ENCODE measurements around the gene CSF2RB.

Gene CSF2RB

DNA sequence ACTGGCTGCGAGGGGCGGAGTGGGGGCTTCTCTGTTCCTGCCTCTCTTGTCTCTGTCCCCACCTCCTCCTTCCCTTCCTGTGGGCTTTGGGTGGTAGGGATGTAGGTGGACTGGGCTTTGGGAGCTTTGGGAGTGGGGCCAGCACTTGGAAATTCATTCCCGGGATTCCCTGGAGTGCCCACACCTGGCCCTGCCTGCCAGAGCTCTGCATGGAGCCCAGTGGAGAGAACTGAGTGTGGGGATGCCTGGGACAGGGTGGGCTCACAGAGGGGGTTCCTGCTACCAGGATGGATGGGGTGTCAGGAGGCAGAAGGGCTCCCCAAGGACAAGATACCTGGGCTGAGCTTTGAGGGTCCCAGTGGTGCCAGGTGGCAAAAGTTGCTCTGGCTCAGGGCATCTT lies 22.3 kb downstream of the CSF2RB start:
- H3K27me3 ChIP-seq (ENCODE audit: control insufficient read depth, insufficient read depth, low read length), result no peaks in the 10 kb centered on the region
- no peak overlapping the region for H3K9ac ChIP-seq
- H3K9me3 ChIP-seq (ENCODE audit: control insufficient read depth, low read length), result no peaks in the 10 kb centered on the region
- H3K4me2 ChIP-seq (ENCODE audit: low read length), result no peak overlapping the region
- H3K4me3 ChIP-seq (ENCODE audit: low read depth, low read length), result no peak overlapping the region
- no peaks in the 10 kb centered on the region for H3K79me2 ChIP-seq
- no peaks in the 10 kb centered on the region for H3K4me1 ChIP-seq
- H3K27ac ChIP-seq, result no peak overlapping the region
- no peak overlapping the region for H2AFZ ChIP-seq
- no peaks in the 10 kb centered on the region for H3K36me3 ChIP-seq (ENCODE audit: control insufficient read depth, insufficient read depth, low read length)
- TF ChIP-seq, protein P1, sequence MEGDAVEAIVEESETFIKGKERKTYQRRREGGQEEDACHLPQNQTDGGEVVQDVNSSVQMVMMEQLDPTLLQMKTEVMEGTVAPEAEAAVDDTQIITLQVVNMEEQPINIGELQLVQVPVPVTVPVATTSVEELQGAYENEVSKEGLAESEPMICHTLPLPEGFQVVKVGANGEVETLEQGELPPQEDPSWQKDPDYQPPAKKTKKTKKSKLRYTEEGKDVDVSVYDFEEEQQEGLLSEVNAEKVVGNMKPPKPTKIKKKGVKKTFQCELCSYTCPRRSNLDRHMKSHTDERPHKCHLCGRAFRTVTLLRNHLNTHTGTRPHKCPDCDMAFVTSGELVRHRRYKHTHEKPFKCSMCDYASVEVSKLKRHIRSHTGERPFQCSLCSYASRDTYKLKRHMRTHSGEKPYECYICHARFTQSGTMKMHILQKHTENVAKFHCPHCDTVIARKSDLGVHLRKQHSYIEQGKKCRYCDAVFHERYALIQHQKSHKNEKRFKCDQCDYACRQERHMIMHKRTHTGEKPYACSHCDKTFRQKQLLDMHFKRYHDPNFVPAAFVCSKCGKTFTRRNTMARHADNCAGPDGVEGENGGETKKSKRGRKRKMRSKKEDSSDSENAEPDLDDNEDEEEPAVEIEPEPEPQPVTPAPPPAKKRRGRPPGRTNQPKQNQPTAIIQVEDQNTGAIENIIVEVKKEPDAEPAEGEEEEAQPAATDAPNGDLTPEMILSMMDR (IDR thresholded peaks at IDR 0.05), result no peak

DNA sequence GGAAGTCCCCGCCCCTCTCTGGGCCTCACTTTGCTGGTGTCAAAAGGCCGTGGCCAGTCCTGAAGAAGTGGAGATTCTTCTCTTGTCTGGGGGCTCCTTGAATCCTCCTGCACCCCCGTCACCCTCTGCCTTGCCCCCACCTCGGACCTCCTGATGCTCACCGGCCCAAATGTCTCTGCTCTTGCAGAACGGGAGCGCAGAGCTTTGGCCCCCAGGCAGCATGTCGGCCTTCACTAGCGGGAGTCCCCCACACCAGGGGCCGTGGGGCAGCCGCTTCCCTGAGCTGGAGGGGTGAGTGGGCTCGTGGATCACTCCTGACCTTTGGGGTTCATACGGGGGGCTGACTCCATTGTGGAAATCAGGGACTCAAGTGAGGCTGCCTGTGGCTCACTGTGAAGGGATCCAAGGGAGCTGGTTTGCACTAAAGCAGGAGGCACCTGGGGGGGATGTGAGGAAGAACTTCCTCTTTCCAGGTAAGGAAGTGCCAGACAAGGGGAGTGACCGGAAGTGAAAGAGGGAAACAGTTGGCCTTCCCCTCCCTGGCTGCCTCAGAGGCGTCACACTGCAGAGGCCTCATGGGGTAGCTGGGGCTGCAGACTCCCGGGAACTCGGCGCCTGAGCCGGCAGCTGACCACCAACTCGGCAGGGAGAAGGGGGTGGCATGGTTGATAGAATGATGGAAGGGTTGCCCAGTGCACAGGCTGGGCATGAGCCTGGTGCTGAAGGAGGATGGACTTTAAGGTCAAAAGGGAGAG lies 23.1 kb downstream of the CSF2RB start:
- no peak overlapping the region for H3K27ac ChIP-seq
- no peak overlapping the region for H3K9ac ChIP-seq
- TF ChIP-seq, protein P1 (IDR thresholded peaks at IDR 0.05), result no peak
- no peaks in the 10 kb centered on the region for H3K9me3 ChIP-seq (ENCODE audit: control insufficient read depth, low read length)
- no peaks in the 10 kb centered on the region for H3K27me3 ChIP-seq (ENCODE audit: control insufficient read depth, insufficient read depth, low read length)
- no peak overlapping the region for H3K4me3 ChIP-seq (ENCODE audit: low read depth, low read length)
- no peaks in the 10 kb centered on the region for H3K79me2 ChIP-seq
- no peak overlapping the region for H3K4me2 ChIP-seq (ENCODE audit: low read length)
- H3K4me1 ChIP-seq, result no peaks in the 10 kb centered on the region
- H2AFZ ChIP-seq, result no peak overlapping the region
- H3K36me3 ChIP-seq (ENCODE audit: control insufficient read depth, insufficient read depth, low read length), result no peaks in the 10 kb centered on the region

DNA sequence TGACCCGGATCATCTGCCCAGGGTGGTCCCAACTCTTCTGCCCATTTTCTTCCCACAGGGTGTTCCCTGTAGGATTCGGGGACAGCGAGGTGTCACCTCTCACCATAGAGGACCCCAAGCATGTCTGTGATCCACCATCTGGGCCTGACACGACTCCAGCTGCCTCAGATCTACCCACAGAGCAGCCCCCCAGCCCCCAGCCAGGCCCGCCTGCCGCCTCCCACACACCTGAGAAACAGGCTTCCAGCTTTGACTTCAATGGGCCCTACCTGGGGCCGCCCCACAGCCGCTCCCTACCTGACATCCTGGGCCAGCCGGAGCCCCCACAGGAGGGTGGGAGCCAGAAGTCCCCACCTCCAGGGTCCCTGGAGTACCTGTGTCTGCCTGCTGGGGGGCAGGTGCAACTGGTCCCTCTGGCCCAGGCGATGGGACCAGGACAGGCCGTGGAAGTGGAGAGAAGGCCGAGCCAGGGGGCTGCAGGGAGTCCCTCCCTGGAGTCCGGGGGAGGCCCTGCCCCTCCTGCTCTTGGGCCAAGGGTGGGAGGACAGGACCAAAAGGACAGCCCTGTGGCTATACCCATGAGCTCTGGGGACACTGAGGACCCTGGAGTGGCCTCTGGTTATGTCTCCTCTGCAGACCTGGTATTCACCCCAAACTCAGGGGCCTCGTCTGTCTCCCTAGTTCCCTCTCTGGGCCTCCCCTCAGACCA lies 24.0 kb downstream of the CSF2RB start:
- no peaks in the 10 kb centered on the region for H3K4me1 ChIP-seq
- H3K27me3 ChIP-seq (ENCODE audit: control insufficient read depth, insufficient read depth, low read length), result no peaks in the 10 kb centered on the region
- TF ChIP-seq, protein P1 (IDR thresholded peaks at IDR 0.05), result no peak
- no peak overlapping the region for H2AFZ ChIP-seq
- H3K9ac ChIP-seq, result no peak overlapping the region
- H3K4me3 ChIP-seq (ENCODE audit: low read depth, low read length), result no peak overlapping the region
- H3K36me3 ChIP-seq (ENCODE audit: control insufficient read depth, insufficient read depth, low read length), result no peaks in the 10 kb centered on the region
- no peak overlapping the region for H3K27ac ChIP-seq
- no peaks in the 10 kb centered on the region for H3K9me3 ChIP-seq (ENCODE audit: control insufficient read depth, low read length)
- H3K79me2 ChIP-seq, result no peaks in the 10 kb centered on the region
- no peak overlapping the region for H3K4me2 ChIP-seq (ENCODE audit: low read length)

DNA sequence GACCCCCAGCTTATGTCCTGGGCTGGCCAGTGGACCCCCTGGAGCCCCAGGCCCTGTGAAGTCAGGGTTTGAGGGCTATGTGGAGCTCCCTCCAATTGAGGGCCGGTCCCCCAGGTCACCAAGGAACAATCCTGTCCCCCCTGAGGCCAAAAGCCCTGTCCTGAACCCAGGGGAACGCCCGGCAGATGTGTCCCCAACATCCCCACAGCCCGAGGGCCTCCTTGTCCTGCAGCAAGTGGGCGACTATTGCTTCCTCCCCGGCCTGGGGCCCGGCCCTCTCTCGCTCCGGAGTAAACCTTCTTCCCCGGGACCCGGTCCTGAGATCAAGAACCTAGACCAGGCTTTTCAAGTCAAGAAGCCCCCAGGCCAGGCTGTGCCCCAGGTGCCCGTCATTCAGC lies 24.6 kb downstream of the CSF2RB start:
- Histone ChIP-seq H3K27ac (no peak overlapping the region), H3K4me2 (ENCODE audit: low read length) (no peak overlapping the region), H3K36me3 (ENCODE audit: control insufficient read depth, insufficient read depth, low read length) (no peaks in the 10 kb centered on the region), H3K4me1 (no peaks in the 10 kb centered on the region), H2AFZ (no peak overlapping the region), H3K9me3 (ENCODE audit: control insufficient read depth, low read length) (no peaks in the 10 kb centered on the region), H3K79me2 (no peaks in the 10 kb centered on the region), H3K4me3 (ENCODE audit: low read depth, low read length) (no peak overlapping the region), H3K27me3 (ENCODE audit: control insufficient read depth, insufficient read depth, low read length) (no peaks in the 10 kb centered on the region), H3K9ac (no peak overlapping the region)
- TF ChIP-seq, protein P1 (IDR thresholded peaks at IDR 0.05), result no peak
